ENCODE results near the gene ATXN1. TPM values are rescaled to one million over a fixed set of nuclear protein-coding genes. Genes with fewer than 3 reads are reported as not detected.

Gene ATXN1
- total RNA-seq, 1 donor from 2014 or later, result 3.9 TPM

GRCh38 chr6:16339265-16339587, 422.0 kb downstream of the ATXN1 start:
- H3K9me3 Mint-ChIP-seq, result peaks cover 2% of the 10 kb centered on the region
- no peak overlapping the region for H3K27ac Mint-ChIP-seq (ENCODE audit: unreplicated experiment)
- no peak for TF ChIP-seq CTCF (conservative IDR thresholded peaks at IDR 0.05)
- H3K4me1 Mint-ChIP-seq, result peaks cover 7% of the 10 kb centered on the region
- no peaks in the 10 kb centered on the region for H3K27me3 Mint-ChIP-seq (ENCODE audit: low read depth)
- H3K4me3 Mint-ChIP-seq, result no peak overlapping the region
- no peak for DNase-seq (ENCODE audit: low read depth, low spot score)
- no peaks in the 10 kb centered on the region for H3K36me3 Mint-ChIP-seq (ENCODE audit: low read depth)

GRCh38 chr6:16338577-16339264, 422.5 kb downstream of the ATXN1 start:
- DNase-seq (ENCODE audit: low read depth, low spot score), result no peak
- peaks cover 2% of the 10 kb centered on the region for H3K9me3 Mint-ChIP-seq
- H3K4me3 Mint-ChIP-seq, result no peak overlapping the region
- H3K27me3 Mint-ChIP-seq (ENCODE audit: low read depth), result no peaks in the 10 kb centered on the region
- peak; percentile 51 for TF ChIP-seq CTCF (conservative IDR thresholded peaks at IDR 0.05)
- no peak overlapping the region for H3K27ac Mint-ChIP-seq (ENCODE audit: unreplicated experiment)
- H3K4me1 Mint-ChIP-seq, result peaks cover 7% of the 10 kb centered on the region
- no peaks in the 10 kb centered on the region for H3K36me3 Mint-ChIP-seq (ENCODE audit: low read depth)

GRCh38 chr6:16337295-16337975, 423.8 kb downstream of the ATXN1 start:
- no peak for TF ChIP-seq CTCF (conservative IDR thresholded peaks at IDR 0.05)
- DNase-seq (ENCODE audit: low read depth, low spot score), result no peak
- Mint-ChIP-seq H3K4me1 (peaks cover 7% of the 10 kb centered on the region), H3K9me3 (peaks cover 2% of the 10 kb centered on the region), H3K27me3 (ENCODE audit: low read depth) (no peaks in the 10 kb centered on the region), H3K4me3 (no peak overlapping the region), H3K36me3 (ENCODE audit: low read depth) (no peaks in the 10 kb centered on the region), H3K27ac (ENCODE audit: unreplicated experiment) (no peak overlapping the region)

- peaks cover 2% of the 10 kb centered on the region for H3K9me3 Mint-ChIP-seq
- DNase-seq (ENCODE audit: low read depth, low spot score), result no peak
- no peak for TF ChIP-seq CTCF (conservative IDR thresholded peaks at IDR 0.05)
- no peak overlapping the region for H3K4me3 Mint-ChIP-seq
- H3K36me3 Mint-ChIP-seq (ENCODE audit: low read depth), result no peaks in the 10 kb centered on the region
- peaks cover 7% of the 10 kb centered on the region for H3K4me1 Mint-ChIP-seq
- no peak overlapping the region for H3K27ac Mint-ChIP-seq (ENCODE audit: unreplicated experiment)
- no peaks in the 10 kb centered on the region for H3K27me3 Mint-ChIP-seq (ENCODE audit: low read depth)
Measured at GRCh38 chr6:16336911-16337294, 424.4 kb downstream of the ATXN1 start.

- Mint-ChIP-seq H3K4me1 (peaks cover 7% of the 10 kb centered on the region), H3K9me3 (peaks cover 2% of the 10 kb centered on the region), H3K27ac (ENCODE audit: unreplicated experiment) (no peak overlapping the region), H3K27me3 (ENCODE audit: low read depth) (no peaks in the 10 kb centered on the region), H3K36me3 (ENCODE audit: low read depth) (no peaks in the 10 kb centered on the region), H3K4me3 (no peak overlapping the region)
- TF ChIP-seq CTCF (conservative IDR thresholded peaks at IDR 0.05), result no peak
- DNase-seq (ENCODE audit: low read depth, low spot score), result no peak
Measured at GRCh38 chr6:16336056-16336818, 425.0 kb downstream of the ATXN1 start.
